ENCODE results near the gene NCR3LG1.

NCR3LG1 gene, protein sequence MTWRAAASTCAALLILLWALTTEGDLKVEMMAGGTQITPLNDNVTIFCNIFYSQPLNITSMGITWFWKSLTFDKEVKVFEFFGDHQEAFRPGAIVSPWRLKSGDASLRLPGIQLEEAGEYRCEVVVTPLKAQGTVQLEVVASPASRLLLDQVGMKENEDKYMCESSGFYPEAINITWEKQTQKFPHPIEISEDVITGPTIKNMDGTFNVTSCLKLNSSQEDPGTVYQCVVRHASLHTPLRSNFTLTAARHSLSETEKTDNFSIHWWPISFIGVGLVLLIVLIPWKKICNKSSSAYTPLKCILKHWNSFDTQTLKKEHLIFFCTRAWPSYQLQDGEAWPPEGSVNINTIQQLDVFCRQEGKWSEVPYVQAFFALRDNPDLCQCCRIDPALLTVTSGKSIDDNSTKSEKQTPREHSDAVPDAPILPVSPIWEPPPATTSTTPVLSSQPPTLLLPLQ

DNA sequence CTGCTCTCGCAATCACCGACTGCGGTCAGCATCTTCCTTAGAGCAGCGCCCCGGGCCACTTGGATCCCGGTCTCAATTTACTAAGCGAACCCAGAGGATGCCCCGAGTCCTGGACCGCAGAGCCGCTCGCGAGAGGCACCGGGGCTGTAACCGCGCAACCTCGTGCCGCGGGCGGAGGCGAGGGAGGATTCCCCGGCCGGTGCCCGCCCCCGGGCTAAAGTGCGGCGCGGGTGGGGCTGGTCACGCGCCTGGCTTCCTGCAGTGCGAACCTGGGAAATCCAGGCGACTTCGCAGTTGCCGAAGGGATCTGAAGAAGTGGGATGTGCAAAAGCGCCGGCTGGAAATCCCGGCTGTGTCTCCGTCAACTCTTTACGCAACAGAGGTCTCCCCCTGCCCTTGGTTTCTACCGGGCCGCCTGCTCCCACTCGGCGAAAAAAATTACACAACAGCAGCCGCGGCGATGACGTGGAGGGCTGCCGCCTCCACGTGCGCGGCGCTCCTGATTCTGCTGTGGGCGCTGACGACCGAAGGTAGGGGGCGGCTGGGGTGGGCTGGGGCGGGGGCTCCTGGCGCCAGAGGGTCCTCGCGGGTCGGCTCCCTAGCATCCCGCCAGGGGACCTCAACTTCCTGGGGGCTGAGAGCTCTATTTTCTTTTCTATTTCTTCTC is at the start of gene NCR3LG1:
TSS of gene NCR3LG1 (plus strand) at position 291 of the 667 bp plus-strand sequence. CDS start at position 461, 170 bp downstream.
- Histone ChIP-seq H3K27ac (peak within 1 kb of the TSS; percentile 55), H3K27me3 (peaks cover 33% of the 10 kb centered on the region), H3K4me1 (ENCODE audit: control insufficient read depth in 1 of 2, insufficient read depth in 1 of 2, low read depth in 1 of 2, low read length in 1 of 2) (peaks cover 28 to 29% of the 10 kb centered on the region in 2 experiments), H3K9me3 (no peaks in the 10 kb centered on the region), H3K36me3 (no peaks in the 10 kb centered on the region), H3K4me3 (ENCODE audit: low read depth in 1 of 2, low read length in 1 of 2) (peak within 1 kb of the TSS; percentile 78 to 89)
- TF ChIP-seq, protein P1, sequence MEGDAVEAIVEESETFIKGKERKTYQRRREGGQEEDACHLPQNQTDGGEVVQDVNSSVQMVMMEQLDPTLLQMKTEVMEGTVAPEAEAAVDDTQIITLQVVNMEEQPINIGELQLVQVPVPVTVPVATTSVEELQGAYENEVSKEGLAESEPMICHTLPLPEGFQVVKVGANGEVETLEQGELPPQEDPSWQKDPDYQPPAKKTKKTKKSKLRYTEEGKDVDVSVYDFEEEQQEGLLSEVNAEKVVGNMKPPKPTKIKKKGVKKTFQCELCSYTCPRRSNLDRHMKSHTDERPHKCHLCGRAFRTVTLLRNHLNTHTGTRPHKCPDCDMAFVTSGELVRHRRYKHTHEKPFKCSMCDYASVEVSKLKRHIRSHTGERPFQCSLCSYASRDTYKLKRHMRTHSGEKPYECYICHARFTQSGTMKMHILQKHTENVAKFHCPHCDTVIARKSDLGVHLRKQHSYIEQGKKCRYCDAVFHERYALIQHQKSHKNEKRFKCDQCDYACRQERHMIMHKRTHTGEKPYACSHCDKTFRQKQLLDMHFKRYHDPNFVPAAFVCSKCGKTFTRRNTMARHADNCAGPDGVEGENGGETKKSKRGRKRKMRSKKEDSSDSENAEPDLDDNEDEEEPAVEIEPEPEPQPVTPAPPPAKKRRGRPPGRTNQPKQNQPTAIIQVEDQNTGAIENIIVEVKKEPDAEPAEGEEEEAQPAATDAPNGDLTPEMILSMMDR (IDR thresholded peaks at IDR 0.05) = no peak

DNA sequence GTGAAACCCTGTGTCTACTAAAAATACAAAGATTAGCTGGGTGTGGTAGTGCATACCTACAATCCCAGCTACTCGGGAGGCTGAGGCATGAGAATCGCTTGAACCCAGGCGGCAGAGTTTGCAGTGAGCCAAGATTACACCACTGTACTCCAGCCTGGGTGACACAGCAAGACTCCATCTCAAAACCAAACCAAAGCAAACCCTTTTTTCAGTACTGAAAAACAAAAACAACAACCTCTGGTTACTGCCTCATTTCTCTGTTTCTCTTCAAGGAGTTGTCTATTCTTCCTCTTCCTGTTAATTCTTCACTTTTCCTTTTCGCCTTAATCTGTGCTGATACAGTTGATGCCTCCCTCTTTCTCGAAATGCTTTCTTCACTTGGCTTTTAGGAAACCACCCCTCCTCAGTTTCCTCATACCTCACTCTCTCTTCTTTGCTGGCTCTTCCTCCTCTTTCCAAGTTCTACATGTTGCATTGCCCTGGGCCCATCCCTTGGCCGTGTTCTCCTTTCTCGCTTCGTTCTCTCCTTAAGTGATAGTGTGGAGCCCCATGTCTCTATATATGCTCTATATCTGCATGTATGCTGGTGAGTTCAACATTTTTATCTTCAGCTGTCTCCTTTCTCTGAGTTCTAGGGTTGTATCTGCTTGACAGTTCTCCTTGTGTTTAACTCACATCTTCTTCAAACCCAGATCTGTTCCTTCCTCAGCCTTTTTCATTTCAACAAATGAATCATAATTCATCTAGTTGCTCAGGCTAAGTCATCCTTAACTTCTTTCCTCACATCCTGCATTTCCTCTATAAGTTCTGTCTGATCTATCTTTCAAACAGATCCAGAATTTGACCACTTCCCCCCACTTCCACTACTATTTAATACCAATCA is 38.0 kb upstream of the NCR3LG1 start:
- H3K4me3 ChIP-seq (ENCODE audit: low read depth in 1 of 2, low read length in 1 of 2) = no peak overlapping the region
- TF ChIP-seq, protein P1 (IDR thresholded peaks at IDR 0.05) = no peak
- peak overlapping the region; percentile 46 for H3K27ac ChIP-seq
- H3K9me3 ChIP-seq = no peaks in the 10 kb centered on the region
- H3K27me3 ChIP-seq = no peaks in the 10 kb centered on the region
- H3K4me1 ChIP-seq (ENCODE audit: control insufficient read depth in 1 of 2, insufficient read depth in 1 of 2, low read depth in 1 of 2, low read length in 1 of 2) = peaks cover 0 to 4% of the 10 kb centered on the region in 2 experiments
- peaks cover 63% of the 10 kb centered on the region for H3K36me3 ChIP-seq

DNA sequence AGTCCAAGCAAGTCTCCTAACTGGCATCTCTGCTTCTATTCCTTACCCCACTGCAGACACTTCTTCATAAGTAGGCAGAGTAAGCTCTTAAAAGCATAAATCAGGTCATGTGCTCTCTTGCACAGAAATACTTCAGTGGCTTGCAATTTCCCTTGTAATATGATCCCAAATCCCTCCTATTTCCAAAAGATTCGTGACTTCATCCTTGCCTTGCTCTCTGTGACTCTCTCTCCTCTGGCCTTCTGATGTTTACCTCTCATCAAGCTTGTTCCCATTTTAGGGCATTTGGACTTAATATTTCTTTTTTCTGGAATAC is 37.4 kb upstream of the NCR3LG1 start:
- Histone ChIP-seq H3K27ac (peak overlapping the region; percentile 46), H3K4me3 (ENCODE audit: low read depth in 1 of 2, low read length in 1 of 2) (no peak overlapping the region), H3K36me3 (peaks cover 69% of the 10 kb centered on the region)

DNA sequence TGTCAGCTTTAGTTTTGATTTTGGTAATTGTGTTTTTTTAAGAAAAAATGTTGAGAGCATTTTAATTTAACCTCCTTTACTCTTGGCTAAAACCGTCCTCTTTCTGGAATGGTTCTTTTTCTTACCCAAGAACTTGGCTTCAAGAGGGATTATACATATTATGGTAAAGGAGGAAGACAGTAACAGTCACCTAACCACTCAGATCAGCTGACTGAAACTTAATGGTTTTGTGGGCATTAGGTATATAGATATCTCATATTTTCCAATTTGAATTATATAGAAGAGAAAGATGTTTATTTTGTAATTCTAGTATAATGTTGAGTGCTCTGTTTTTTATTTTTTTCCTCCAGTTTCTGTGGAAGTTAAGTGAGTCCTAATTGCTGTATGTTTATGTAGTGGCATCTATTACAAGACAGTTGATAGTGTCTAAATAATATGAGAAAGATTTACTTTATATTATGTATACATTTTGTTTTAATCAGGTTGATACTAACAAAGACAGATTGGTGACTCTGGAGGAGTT is 36.6 kb upstream of the NCR3LG1 start:
- Histone ChIP-seq H3K4me1 (ENCODE audit: control insufficient read depth in 1 of 2, insufficient read depth in 1 of 2, low read depth in 1 of 2, low read length in 1 of 2) (peaks cover 0 to 4% of the 10 kb centered on the region in 2 experiments), H3K27me3 (no peaks in the 10 kb centered on the region), H3K4me3 (ENCODE audit: low read depth in 1 of 2, low read length in 1 of 2) (no peak overlapping the region), H3K36me3 (peaks cover 66% of the 10 kb centered on the region), H3K9me3 (no peaks in the 10 kb centered on the region), H3K27ac (no peak overlapping the region)
- TF ChIP-seq, protein P1 (IDR thresholded peaks at IDR 0.05) = no peak

More for the DNA sequence above, 37.4 kb upstream of the NCR3LG1 start:
- H3K4me1 ChIP-seq (ENCODE audit: control insufficient read depth in 1 of 2, insufficient read depth in 1 of 2, low read depth in 1 of 2, low read length in 1 of 2) = peaks cover 0 to 4% of the 10 kb centered on the region in 2 experiments
- TF ChIP-seq, protein P1 (IDR thresholded peaks at IDR 0.05) = no peak
- H3K9me3 ChIP-seq = no peaks in the 10 kb centered on the region
- H3K27me3 ChIP-seq = no peaks in the 10 kb centered on the region

DNA sequence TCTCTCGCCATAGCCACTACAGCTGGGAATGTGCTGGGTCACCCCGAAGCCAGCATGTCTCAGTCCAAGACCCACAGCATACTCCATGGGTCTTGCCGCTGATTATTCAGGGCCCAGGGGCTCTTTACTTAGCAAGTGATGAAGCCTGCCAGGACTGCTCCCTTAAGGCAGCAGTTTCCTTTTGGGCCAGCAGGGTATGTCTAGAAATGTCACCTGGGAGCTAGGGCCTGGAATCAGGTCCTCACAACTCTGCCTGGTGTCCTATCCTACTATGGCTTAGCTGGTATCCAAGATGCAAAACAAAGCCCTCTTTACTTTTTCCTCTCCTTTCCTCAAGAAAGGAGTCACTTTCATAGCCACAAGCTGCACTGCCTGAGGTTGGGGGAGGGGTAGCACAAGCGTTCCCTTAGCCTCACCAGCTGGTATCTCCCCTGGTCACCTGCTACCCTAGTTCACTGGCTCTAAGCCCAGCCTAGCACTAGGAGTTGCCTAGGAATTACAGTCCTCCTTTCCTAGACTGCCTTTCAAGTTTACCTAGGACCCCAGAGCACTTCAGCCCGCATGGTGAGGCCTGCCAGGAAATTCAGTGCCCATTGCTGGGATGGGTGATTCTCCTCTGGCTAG is 22.6 kb upstream of the NCR3LG1 start:
- Histone ChIP-seq H3K27me3 (no peaks in the 10 kb centered on the region), H3K4me1 (ENCODE audit: control insufficient read depth in 1 of 2, insufficient read depth in 1 of 2, low read depth in 1 of 2, low read length in 1 of 2) (no peaks in the 10 kb centered on the region), H3K36me3 (peaks cover 46% of the 10 kb centered on the region), H3K27ac (no peak overlapping the region), H3K4me3 (ENCODE audit: low read depth in 1 of 2, low read length in 1 of 2) (no peak overlapping the region), H3K9me3 (no peaks in the 10 kb centered on the region)
- TF ChIP-seq, protein P1 (IDR thresholded peaks at IDR 0.05) = no peak

Measured in neutrophil (primary cell).